HG03108 (cell line): Measurements from ENCODE around the gene GDPD2.
A peak's percentile ranks its signal among the peaks of the same experiment; 100 is the strongest.

Experiments
- ATAC-seq: cut with Tn5 transposase; IDR thresholded peaks from one replicate; pipeline ENCODE4 v1.9.1; 2021; ENCODE audit warnings: moderate library complexity; ENCODE audit not compliant: unreplicated experiment

GDPD2 gene

GRCh38 chrX:70437921-70438665 is 15.0 kb downstream of the GDPD2 start:
- no peak for ATAC-seq

- ATAC-seq = no peak
Observed at GRCh38 chrX:70439016-70439415, 15.9 kb downstream of the GDPD2 start.

- no peak for ATAC-seq
Observed at GRCh38 chrX:70442224-70442623, 19.1 kb downstream of the GDPD2 start.

- ATAC-seq = no peak
Observed at GRCh38 chrX:70444326-70444945, 21.3 kb downstream of the GDPD2 start, which contains the start of gene DLG3. Gene DLG3, plus strand, starts transcription at chrX:70444835. Its CDS starts 367 bp downstream, at chrX:70445202.

- ATAC-seq = no peak
Observed at GRCh38 chrX:70444946-70445656, 22.0 kb downstream of the GDPD2 start.

- no peak for ATAC-seq
Observed at GRCh38 chrX:70445951-70446350, 22.8 kb downstream of the GDPD2 start.

GRCh38 chrX:70446380-70447350 is 23.6 kb downstream of the GDPD2 start:
- no peak for ATAC-seq

- ATAC-seq = no peak
Observed at GRCh38 chrX:70449457-70449966, 26.4 kb downstream of the GDPD2 start.

GRCh38 chrX:70452143-70452733 is 29.1 kb downstream of the GDPD2 start:
- ATAC-seq = no peak

GRCh38 chrX:70453024-70453618 is 30.0 kb downstream of the GDPD2 start:
- ATAC-seq = no peak

- ATAC-seq = peak; percentile 57
Observed at GRCh38 chrX:70454441-70455365, 31.6 kb downstream of the GDPD2 start.

GRCh38 chrX:70455366-70456202 is 32.5 kb downstream of the GDPD2 start:
- ATAC-seq = no peak

GRCh38 chrX:70456256-70456655 is 33.1 kb downstream of the GDPD2 start:
- ATAC-seq = no peak

GRCh38 chrX:70461026-70461425 is 37.9 kb downstream of the GDPD2 start:
- ATAC-seq = no peak

- ATAC-seq = no peak
Observed at GRCh38 chrX:70464051-70464450, 40.9 kb downstream of the GDPD2 start.

GRCh38 chrX:70466968-70467367 is 43.9 kb downstream of the GDPD2 start:
- ATAC-seq = no peak

- no peak for ATAC-seq
Observed at GRCh38 chrX:70468709-70469108, 45.6 kb downstream of the GDPD2 start.

- no peak for ATAC-seq
Observed at GRCh38 chrX:70470850-70471289, 47.8 kb downstream of the GDPD2 start.
